ENCODE measurements around the gene ANTXR1.

DNA sequence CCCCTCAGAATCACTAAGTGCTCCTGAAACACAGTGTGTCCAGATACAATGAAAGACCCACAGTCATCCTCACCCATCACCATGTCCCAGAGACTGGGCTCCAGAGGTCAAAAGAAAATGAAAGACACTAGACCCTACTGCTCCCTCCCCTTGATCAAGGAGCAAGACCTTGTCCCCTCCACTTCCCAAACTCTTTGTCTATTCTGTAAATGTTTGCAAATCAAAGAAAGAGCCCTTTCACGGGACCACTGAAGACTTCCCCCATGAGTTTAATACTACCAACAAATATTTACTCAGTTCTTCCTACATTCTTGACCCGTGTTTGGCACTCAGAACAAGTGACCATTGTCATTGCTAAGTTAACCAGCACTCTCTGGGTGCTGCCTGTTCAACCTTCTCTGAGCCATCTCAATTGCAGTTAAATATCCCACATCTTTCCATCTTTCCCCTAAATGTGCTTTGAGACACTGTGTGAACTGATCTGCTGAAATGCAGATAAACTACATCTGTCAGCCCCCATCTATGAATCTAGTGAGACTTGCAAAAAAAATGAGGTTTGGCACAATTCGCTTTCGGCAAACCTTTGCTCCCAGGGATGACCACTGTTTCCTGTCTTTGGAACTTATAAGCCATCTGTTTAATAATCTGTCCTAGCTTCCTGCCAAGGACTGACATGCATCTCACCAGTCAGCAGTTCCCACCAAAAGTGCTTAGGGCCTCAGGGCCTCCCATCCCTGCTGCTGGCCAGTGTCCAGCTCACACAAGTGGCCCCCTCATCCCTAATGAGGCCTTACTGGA, 203.8 kb downstream of the ANTXR1 start:
- TF ChIP-seq, protein P1, sequence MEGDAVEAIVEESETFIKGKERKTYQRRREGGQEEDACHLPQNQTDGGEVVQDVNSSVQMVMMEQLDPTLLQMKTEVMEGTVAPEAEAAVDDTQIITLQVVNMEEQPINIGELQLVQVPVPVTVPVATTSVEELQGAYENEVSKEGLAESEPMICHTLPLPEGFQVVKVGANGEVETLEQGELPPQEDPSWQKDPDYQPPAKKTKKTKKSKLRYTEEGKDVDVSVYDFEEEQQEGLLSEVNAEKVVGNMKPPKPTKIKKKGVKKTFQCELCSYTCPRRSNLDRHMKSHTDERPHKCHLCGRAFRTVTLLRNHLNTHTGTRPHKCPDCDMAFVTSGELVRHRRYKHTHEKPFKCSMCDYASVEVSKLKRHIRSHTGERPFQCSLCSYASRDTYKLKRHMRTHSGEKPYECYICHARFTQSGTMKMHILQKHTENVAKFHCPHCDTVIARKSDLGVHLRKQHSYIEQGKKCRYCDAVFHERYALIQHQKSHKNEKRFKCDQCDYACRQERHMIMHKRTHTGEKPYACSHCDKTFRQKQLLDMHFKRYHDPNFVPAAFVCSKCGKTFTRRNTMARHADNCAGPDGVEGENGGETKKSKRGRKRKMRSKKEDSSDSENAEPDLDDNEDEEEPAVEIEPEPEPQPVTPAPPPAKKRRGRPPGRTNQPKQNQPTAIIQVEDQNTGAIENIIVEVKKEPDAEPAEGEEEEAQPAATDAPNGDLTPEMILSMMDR (IDR thresholded peaks at IDR 0.05), result no peak
- TF ChIP-seq EP300 (IDR thresholded peaks at IDR 0.05), result no peak
- no peak for TF ChIP-seq POLR2A (IDR thresholded peaks at IDR 0.05)
